Heart left ventricle (tissue), 13 donors: ENCODE measurements around the gene MGAM2.

Source experiments
- CTCF ChIP-seq, 12 donors: fragments of 200-600 bp; sonication (generic) in 4 of 12; IDR thresholded peaks; one replicate each; pipeline versions ENCODE4 v1.5.0 to v1.8.0; 2018 to 2022; ENCODE audit warnings: antibody characterized with exemption in 12 of 12, mild to moderate bottlenecking in 5 of 12
- POLR2A ChIP-seq, 2 donors: fragments of 450-650 bp; IDR thresholded peaks; one replicate each; pipeline ENCODE4 v1.6.1; 2017; ENCODE audit warnings: antibody characterized with exemption in 2 of 2, mild to moderate bottlenecking in 2 of 2, moderate library complexity in 2 of 2
- donor health status: ischemic (EF 13 %, LVEDD 7.1; RV severe dilation, severe dysfunction).
- donor health status: DM: no; HTN: yes; CAD: no.
- donor health status: DM: no; HTN: no; CAD: no.
- donor health status: ischemic (EF 25% LVEDD 6.9; RV normal size, moderate dysfunction).
- donor health status: ischemic (EF 25% LVEDD 5.7; RV mildly dilated, moderate dysfunction).
- donor health status: ischemic (EF 35%, LVEDD 5.7; RV mildly dilated, moderate dysfunction).
- donor health status: nonischemic (EF 11% LVEDD 7.7; RV severe dilation, severe dysfunction).
- donor health status: DM: yes; HTN: yes; CAD: no.
- donor health status: PGD.
- donor health status: ischemic (EF 29% LVEDD 5.4; RV normal size, mild dysfunction).
- donor health status: nonischemic (EF 23%, LVEDD 6.1; RV moderate dilation, normal function).

- TF ChIP-seq POLR2A (IDR thresholded peaks at IDR 0.05) (no peak), CTCF (IDR thresholded peaks at IDR 0.05) (peak in 8 of 12 donors; percentile 12 to 47 (median 34))
These were observed 77.3 kb downstream of the MGAM2 start for GRCh38 chr7:142188846-142189245.
